ENCODE results near the gene DUSP8. TPM values are rescaled to one million over a fixed set of nuclear protein-coding genes. Genes with fewer than 3 reads are reported as not detected.

Gene DUSP8
- total RNA-seq, 1 donor from 2014 or later: 18.0 TPM

GRCh38 chr11:1563697-1564534 is 8.2 kb downstream of the DUSP8 start:
- H3K27ac ChIP-seq: no peak overlapping the region
- H3K4me3 ChIP-seq: no peak overlapping the region
- DNase-seq (peak; percentile 54), ATAC-seq (no peak)
- TF ChIP-seq CTCF (IDR thresholded peaks at IDR 0.05): no peak
- no peaks in the 10 kb centered on the region for H3K27me3 ChIP-seq
- intact Hi-C loops (cut with DNase I): no loop called here
- H3K4me1 ChIP-seq: peaks cover 11% of the 10 kb centered on the region
- H3K36me3 ChIP-seq: no peaks in the 10 kb centered on the region
- H3K9me3 ChIP-seq: no peaks in the 10 kb centered on the region

GRCh38 chr11:1563149-1563638 is 8.9 kb downstream of the DUSP8 start:
- TF ChIP-seq CTCF (IDR thresholded peaks at IDR 0.05): no peak
- no peaks in the 10 kb centered on the region for H3K27me3 ChIP-seq
- no peak overlapping the region for H3K4me3 ChIP-seq
- peaks cover 18% of the 10 kb centered on the region for H3K4me1 ChIP-seq
- intact Hi-C loops (cut with DNase I): no loop called here
- H3K27ac ChIP-seq: no peak overlapping the region
- ATAC-seq (no peak), DNase-seq (no peak)
- no peaks in the 10 kb centered on the region for H3K9me3 ChIP-seq
- H3K36me3 ChIP-seq: no peaks in the 10 kb centered on the region

- no peaks in the 10 kb centered on the region for H3K9me3 ChIP-seq
- H3K36me3 ChIP-seq: no peaks in the 10 kb centered on the region
- intact Hi-C loops (cut with DNase I): no loop called here
- H3K27ac ChIP-seq: no peak overlapping the region
- H3K4me1 ChIP-seq: peaks cover 24% of the 10 kb centered on the region
- ATAC-seq (no peak), DNase-seq (peak; percentile 62)
- no peak overlapping the region for H3K4me3 ChIP-seq
- TF ChIP-seq CTCF (IDR thresholded peaks at IDR 0.05): no peak
- H3K27me3 ChIP-seq: no peaks in the 10 kb centered on the region
These were observed 9.5 kb downstream of the DUSP8 start for GRCh38 chr11:1562469-1563148.

GRCh38 chr11:1561955-1562354 is 10.1 kb downstream of the DUSP8 start:
- ATAC-seq: no peak
- intact Hi-C loops (cut with DNase I): no loop called here
- no peaks in the 10 kb centered on the region for H3K9me3 ChIP-seq

GRCh38 chr11:1561266-1561665 is 10.8 kb downstream of the DUSP8 start:
- H3K27ac ChIP-seq: no peak overlapping the region

More at GRCh38 chr11:1561955-1562354, 10.1 kb downstream of the DUSP8 start:
- H3K27ac ChIP-seq: no peak overlapping the region
- no peak for TF ChIP-seq CTCF (IDR thresholded peaks at IDR 0.05)
- H3K36me3 ChIP-seq: no peaks in the 10 kb centered on the region
- H3K4me3 ChIP-seq: no peak overlapping the region
- H3K27me3 ChIP-seq: no peaks in the 10 kb centered on the region
- H3K4me1 ChIP-seq: peaks cover 26% of the 10 kb centered on the region
- peak; percentile 56 for DNase-seq

More at GRCh38 chr11:1561266-1561665, 10.8 kb downstream of the DUSP8 start:
- no peak for TF ChIP-seq CTCF (IDR thresholded peaks at IDR 0.05)
- DNase-seq: peak; percentile 58
- no peaks in the 10 kb centered on the region for H3K36me3 ChIP-seq
- no peaks in the 10 kb centered on the region for H3K27me3 ChIP-seq
- peaks cover 26% of the 10 kb centered on the region for H3K4me1 ChIP-seq
- intact Hi-C loops (cut with DNase I): no loop called here
- no peak overlapping the region for H3K4me3 ChIP-seq
- no peak for ATAC-seq
- no peaks in the 10 kb centered on the region for H3K9me3 ChIP-seq
